ENCODE data around the gene SCAPER.

- no peak for TF ChIP-seq POLR2A (IDR thresholded peaks at IDR 0.05; ENCODE audit: low read length)
- TF ChIP-seq GATA1 (IDR thresholded peaks at IDR 0.05; ENCODE audit: low read depth, low read length), result no peak
Measured at GRCh38 chr15:76321602-76322001, 583.5 kb downstream of the SCAPER start.
